PC-9 (cell line): ENCODE data around the gene HOXD10. TPM values are rescaled to one million over a fixed set of nuclear protein-coding genes. Genes with fewer than 3 reads are reported as not detected.

Experiments
- BruUV-seq: library from RNA; stranded (reverse); fragments of 400-500 nt; replicated peaks from 2 replicates; lab custom pipeline; 2021; lab: Mats Ljungman, UMichigan
- CTCF ChIA-PET: fragments of 300-600 bp; sonication (Branson Sonifier 250); formaldehyde crosslinking; loops from one replicate; lab custom pipeline; 2022; ENCODE audit warnings: antibody characterized with exemption; lab: Charles Lee
- POLR2A ChIA-PET: fragments of 300-600 bp; sonication (Branson Sonifier 250); formaldehyde crosslinking; loops from one replicate; lab custom pipeline; 2022; ENCODE audit warnings: antibody characterized with exemption; ENCODE audit not compliant: unreplicated experiment; lab: Charles Lee
- DNase-seq, 2 experiments: peaks; one replicate each; pipeline versions ENCODE4 v3.0.0 to v3.0.0-alpha.2; 2015 to 2022; ENCODE audit warnings: mixed read lengths in 1 of 2
- H2AFZ ChIP-seq: fragments of 200-600 bp; sonication (generic); 2 replicates; pipeline ENCODE4 v1.8.1; 2017; ENCODE audit warnings: antibody characterized with exemption
- H3F3A ChIP-seq: fragments of 200-600 bp; sonication (generic); 2 replicates; pipeline ENCODE4 v1.8.1; 2017; ENCODE audit warnings: antibody characterized with exemption, mild to moderate bottlenecking, low read depth; ENCODE audit not compliant: insufficient read depth
- H3K27ac ChIP-seq: fragments of 200-600 bp; sonication (generic); 2 replicates; pipeline ENCODE4 v1.6.1; 2016; ENCODE audit warnings: mixed run types
- H3K27me3 ChIP-seq: fragments of 200-600 bp; sonication (generic); 2 replicates; pipeline ENCODE4 v1.6.1; 2016; ENCODE audit warnings: low read depth, mixed run types; ENCODE audit not compliant: insufficient read depth
- H3K36me3 ChIP-seq: fragments of 200-600 bp; sonication (generic); 2 replicates; pipeline ENCODE4 v1.6.1; 2016; ENCODE audit warnings: low read depth, mixed run types
- H3K4me1 ChIP-seq: fragments of 200-600 bp; sonication (generic); replicated peaks from 2 replicates; pipeline ENCODE4 v1.6.1; 2016; ENCODE audit warnings: mixed run types; ENCODE audit not compliant: insufficient read depth
- H3K4me2 ChIP-seq: fragments of 200-600 bp; sonication (generic); 2 replicates; pipeline ENCODE4 v1.6.1; 2017; ENCODE audit warnings: mixed run types
- H3K4me3 ChIP-seq: fragments of 200-600 bp; sonication (generic); 2 replicates; pipeline ENCODE4 v1.6.1; 2016; ENCODE audit warnings: mixed run types
- H3K79me2 ChIP-seq: fragments of 200-600 bp; sonication (generic); 2 replicates; pipeline ENCODE4 v1.6.1; 2017; ENCODE audit warnings: low read depth, mixed run types
- H3K9me2 ChIP-seq: fragments of 200-600 bp; sonication (generic); 2 replicates; pipeline ENCODE4 v1.8.1; 2017; ENCODE audit warnings: mild to moderate bottlenecking; ENCODE audit not compliant: insufficient read depth
- H3K9me3 ChIP-seq: fragments of 200-600 bp; sonication (generic); 2 replicates; pipeline ENCODE4 v1.8.1; 2016; ENCODE audit warnings: low read depth; ENCODE audit not compliant: insufficient read depth
- H4K20me1 ChIP-seq: fragments of 200-600 bp; sonication (generic); 2 replicates; pipeline ENCODE4 v1.8.1; 2017; ENCODE audit not compliant: insufficient read depth
- CTCF ChIP-seq: fragments of 200-600 bp; sonication (generic); conservative IDR thresholded peaks from 2 replicates; pipeline ENCODE4 v1.6.1; 2017; ENCODE audit warnings: mixed run types, antibody characterized with exemption, mild to moderate bottlenecking, moderate library complexity
- EZH2 ChIP-seq: fragments of 200-600 bp; sonication (generic); IDR thresholded peaks from 2 replicates; pipeline ENCODE4 v1.8.0; 2017; ENCODE audit warnings: antibody characterized with exemption, low read depth
- intact Hi-C: fragments of 100-400 bp; cut with micrococcal nuclease; formaldehyde crosslinking; loops from one replicate; pipeline ENCODE4 v1.10.0; 2022; ENCODE audit not compliant: unreplicated experiment
- total RNA-seq: library from RNA; stranded (reverse); gene quantifications from 2 replicates; pipeline ENCODE4 v1.2.3, GENCODE V29; 2021

The HOXD10 gene
- total RNA-seq, 1 experiment from 2014 or later, result not detected

- Histone ChIP-seq H3K27ac (no peak overlapping the region), H2AFZ (no peak overlapping the region), H3K9me3 (no peaks in the 10 kb centered on the region), H3K4me2 (no peak overlapping the region), H3K27me3 (peaks cover 57% of the 10 kb centered on the region), H3K9me2 (no peaks in the 10 kb centered on the region), H3K36me3 (no peaks in the 10 kb centered on the region), H3K79me2 (no peaks in the 10 kb centered on the region), H3K4me1 (no peaks in the 10 kb centered on the region), H4K20me1 (no peaks in the 10 kb centered on the region), H3F3A (no peaks in the 10 kb centered on the region), H3K4me3 (no peak overlapping the region)
- CTCF ChIA-PET, result no interaction called here
- POLR2A ChIA-PET, result no interaction called here
- no peak for TF ChIP-seq CTCF
- TF ChIP-seq EZH2, result no peak
- BruUV-seq, result no TSS peak
- DNase-seq, result no peak
- intact Hi-C loops, result no loop called here
These were observed 7.0 kb downstream of the HOXD10 start for GRCh38 chr2:176123411-176124109.

- H3K79me2 ChIP-seq, result no peaks in the 10 kb centered on the region
- no peaks in the 10 kb centered on the region for H3K4me1 ChIP-seq
- no peak overlapping the region for H3K27ac ChIP-seq
- BruUV-seq, result no TSS peak
- ChIA-PET POLR2A (no interaction called here), CTCF (no interaction called here)
- H3K36me3 ChIP-seq, result no peaks in the 10 kb centered on the region
- no peak overlapping the region for H3K4me3 ChIP-seq
- peaks cover 56% of the 10 kb centered on the region for H3K27me3 ChIP-seq
- H3K9me3 ChIP-seq, result no peaks in the 10 kb centered on the region
- H3F3A ChIP-seq, result no peaks in the 10 kb centered on the region
- intact Hi-C loops, result no loop called here
- H3K4me2 ChIP-seq, result no peak overlapping the region
- DNase-seq, result no peak
- no peaks in the 10 kb centered on the region for H3K9me2 ChIP-seq
- H4K20me1 ChIP-seq, result no peaks in the 10 kb centered on the region
- no peak overlapping the region for H2AFZ ChIP-seq
- no peak for TF ChIP-seq CTCF
These were observed 7.8 kb downstream of the HOXD10 start for GRCh38 chr2:176124110-176124946.

GRCh38 chr2:176124947-176125771 is 8.6 kb downstream of the HOXD10 start:
- Histone ChIP-seq H3K4me1 (no peaks in the 10 kb centered on the region), H3K4me2 (no peak overlapping the region), H3F3A (no peaks in the 10 kb centered on the region), H3K9me3 (no peaks in the 10 kb centered on the region), H3K9me2 (no peaks in the 10 kb centered on the region), H3K27me3 (peaks cover 52% of the 10 kb centered on the region), H3K36me3 (no peaks in the 10 kb centered on the region), H4K20me1 (no peaks in the 10 kb centered on the region), H2AFZ (no peak overlapping the region), H3K27ac (no peak overlapping the region), H3K79me2 (no peaks in the 10 kb centered on the region), H3K4me3 (no peak overlapping the region)
- DNase-seq, result no peak
- POLR2A ChIA-PET, result no interaction called here
- intact Hi-C loops, result loop anchor here (5.0 kb wide), 1 partner anchor 1207 kb away; no protein-coding TSS in a partner anchor
- TF ChIP-seq CTCF, result no peak
- CTCF ChIA-PET, result interaction anchor here (0.6 kb wide), 1 partner anchor 329 kb away, joined by 5 read pairs; no protein-coding TSS in a partner anchor
- no TSS peak for BruUV-seq
